GM18519 (cell line): ENCODE measurements around the gene LRRC42.

Experiments used
- ATAC-seq: cut with Tn5 transposase; IDR thresholded peaks from one replicate; pipeline ENCODE4 v1.9.1; 2021; ENCODE audit warnings: mild to moderate bottlenecking, moderate library complexity; ENCODE audit not compliant: unreplicated experiment, low FRiP score

Gene LRRC42

DNA sequence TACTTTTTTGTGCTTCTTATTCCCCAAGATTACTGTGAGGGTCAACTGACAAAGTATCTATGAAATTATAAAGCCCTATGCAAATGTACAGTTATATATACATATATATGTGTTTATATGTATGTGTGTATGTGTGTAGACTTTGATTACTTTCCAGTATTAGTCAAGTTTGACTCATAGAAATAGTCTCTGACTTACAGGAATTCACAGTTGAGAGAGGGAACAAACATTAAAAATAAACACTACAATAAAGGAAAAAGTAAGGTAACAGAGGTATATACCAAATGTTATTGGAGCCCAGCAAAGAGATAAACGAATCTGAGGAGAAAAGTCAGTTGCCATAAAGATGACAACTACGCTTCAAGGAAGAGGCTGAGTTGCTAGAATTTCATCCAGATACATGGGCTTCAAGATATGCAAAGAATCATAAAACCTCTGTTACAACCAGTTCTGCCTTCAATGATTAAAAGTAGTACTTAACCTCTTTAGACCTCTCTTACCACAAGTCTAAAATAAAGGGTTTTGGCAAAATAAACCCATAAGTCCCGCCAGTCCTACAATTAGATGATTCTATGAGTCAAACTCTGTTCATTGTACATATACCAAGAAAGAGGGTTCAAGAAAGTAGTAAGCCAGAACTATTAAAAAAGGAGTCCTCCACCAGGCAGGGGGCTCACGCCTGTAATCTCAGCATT lies 7.9 kb upstream of the LRRC42 start:
- ATAC-seq, result no peak

DNA sequence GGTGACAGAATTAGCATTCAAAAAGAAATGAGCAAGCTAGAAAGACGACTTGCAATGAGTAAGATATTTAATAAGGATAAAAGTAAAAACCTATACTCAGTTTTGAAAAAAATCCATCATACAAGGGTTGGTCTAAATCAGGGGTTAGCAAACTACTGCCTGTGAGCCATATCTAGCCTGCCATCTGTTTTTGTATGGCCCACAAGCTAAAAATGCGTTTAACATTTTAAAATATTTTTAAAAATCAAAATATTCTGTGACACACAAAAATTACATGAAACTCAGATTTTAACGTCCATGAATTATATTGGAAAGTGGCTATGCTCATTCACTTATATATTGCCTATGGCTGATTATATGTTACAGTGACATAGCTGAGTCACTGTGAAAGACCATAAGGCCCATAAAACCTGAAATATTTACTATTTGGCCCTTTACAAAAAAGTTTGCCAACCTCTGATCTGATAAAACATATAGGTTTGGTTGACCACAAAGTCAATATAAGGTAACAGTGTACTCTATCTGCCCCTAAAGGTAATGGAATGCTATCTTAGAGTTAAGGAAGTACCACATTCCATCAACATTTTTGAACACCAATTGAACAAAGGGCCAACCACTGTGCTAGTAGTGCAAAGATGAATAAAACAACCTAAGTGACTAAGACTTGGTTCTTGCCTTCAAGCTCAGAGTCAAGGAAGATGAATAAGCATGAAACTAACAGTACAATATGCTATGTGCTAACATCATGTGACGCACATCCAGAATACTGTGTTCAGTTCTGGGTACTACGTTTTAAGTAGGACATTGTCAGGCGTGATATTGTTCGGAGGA lies 3.8 kb upstream of the LRRC42 start:
- ATAC-seq, result no peak

GRCh38 chr1:53943090-53943489 lies 3.1 kb upstream of the LRRC42 start:
- ATAC-seq, result no peak

DNA sequence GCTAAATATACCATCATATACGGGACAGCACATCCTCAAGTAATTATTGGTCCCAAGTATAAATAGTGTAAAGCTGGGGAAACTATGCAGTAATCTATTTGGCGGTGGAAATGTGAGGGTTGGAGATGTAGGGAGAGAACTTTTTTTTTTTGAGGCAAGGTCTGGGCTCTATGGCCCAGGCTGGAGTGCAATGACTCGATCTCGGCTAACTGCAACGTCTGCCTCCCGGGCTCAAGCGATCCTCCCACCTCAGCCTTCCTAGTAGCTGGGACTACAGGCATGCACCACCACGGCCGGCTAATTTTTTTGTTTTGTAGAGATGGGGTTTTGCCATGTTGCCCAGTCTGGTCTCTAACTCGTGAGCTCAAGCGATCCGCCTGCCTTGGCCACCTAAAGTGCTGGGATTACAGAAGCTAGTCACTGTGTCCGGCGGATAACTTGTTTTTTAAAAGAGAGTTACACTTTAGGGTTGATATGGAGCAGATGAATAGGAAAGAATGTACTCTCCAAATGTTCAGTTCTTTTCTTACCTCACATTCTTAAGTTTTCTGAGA lies 2.6 kb upstream of the LRRC42 start:
- no peak for ATAC-seq

- no peak for ATAC-seq
Measured at GRCh38 chr1:53944469-53945182, 1.5 kb upstream of the LRRC42 start.

DNA sequence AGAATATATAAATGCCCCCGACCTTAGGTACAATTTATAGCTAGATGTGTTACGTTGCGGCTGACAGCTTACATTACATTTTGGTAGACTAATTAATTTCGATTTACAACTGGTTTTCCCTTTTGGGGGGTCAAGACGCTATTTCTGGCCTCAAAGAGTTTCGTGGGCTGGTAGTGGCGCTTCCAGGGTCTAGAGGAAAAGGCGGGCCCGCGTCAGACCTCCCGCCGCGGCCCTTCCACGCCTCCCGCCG lies 1.0 kb upstream of the LRRC42 start:
- ATAC-seq, result no peak

- ATAC-seq, result peak; percentile 47
Measured at GRCh38 chr1:53945433-53946251, 508 bp upstream of the LRRC42 start, which contains the start of gene IFT25. Gene IFT25 (minus strand): TSS chr1:53945699. CDS start chr1:53940082, 5,617 bp downstream.

GRCh38 chr1:53947172-53947907 lies 1.2 kb downstream of the LRRC42 start:
- no peak for ATAC-seq

DNA sequence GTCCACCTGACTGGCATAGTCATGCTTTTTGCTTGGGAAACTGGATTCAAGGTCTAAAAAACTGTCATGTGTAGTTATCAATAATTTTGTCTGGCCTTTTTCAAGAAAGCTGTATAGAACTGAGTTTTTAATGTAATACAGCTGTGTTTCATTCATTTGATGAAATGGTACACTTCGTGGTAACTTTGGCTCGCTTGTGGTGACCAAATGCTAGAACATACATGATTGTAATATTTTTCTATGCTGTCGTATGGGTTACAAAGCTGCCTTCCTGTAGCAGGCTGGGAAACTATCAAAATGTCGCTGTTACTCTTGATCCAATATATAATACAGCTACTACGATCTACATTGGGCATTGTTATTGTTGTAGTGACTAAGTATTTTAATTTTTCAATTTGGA lies 2.1 kb downstream of the LRRC42 start:
- ATAC-seq, result no peak

- ATAC-seq, result no peak
Measured at GRCh38 chr1:53949023-53949990, 3.2 kb downstream of the LRRC42 start.

GRCh38 chr1:53951697-53952096 lies 5.5 kb downstream of the LRRC42 start:
- no peak for ATAC-seq

DNA sequence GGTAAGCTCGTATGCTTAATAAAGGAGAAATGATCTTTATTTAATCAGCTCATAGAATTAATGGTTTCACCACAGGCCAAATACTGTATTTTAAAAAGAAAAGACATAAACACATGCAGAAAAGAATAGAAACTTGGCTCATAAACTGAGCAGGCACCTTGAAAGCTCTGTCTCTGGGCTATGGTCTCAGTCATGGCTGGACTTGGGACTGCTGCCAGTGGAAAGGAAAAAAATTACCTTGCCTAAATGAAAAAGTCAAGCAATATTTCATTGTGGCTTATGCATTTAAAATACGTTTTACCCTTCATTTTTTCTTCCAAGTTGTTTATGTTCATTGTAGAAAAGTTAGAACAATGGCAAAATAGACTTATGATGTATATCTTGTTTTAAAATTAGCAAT lies 8.0 kb downstream of the LRRC42 start:
- ATAC-seq, result no peak

DNA sequence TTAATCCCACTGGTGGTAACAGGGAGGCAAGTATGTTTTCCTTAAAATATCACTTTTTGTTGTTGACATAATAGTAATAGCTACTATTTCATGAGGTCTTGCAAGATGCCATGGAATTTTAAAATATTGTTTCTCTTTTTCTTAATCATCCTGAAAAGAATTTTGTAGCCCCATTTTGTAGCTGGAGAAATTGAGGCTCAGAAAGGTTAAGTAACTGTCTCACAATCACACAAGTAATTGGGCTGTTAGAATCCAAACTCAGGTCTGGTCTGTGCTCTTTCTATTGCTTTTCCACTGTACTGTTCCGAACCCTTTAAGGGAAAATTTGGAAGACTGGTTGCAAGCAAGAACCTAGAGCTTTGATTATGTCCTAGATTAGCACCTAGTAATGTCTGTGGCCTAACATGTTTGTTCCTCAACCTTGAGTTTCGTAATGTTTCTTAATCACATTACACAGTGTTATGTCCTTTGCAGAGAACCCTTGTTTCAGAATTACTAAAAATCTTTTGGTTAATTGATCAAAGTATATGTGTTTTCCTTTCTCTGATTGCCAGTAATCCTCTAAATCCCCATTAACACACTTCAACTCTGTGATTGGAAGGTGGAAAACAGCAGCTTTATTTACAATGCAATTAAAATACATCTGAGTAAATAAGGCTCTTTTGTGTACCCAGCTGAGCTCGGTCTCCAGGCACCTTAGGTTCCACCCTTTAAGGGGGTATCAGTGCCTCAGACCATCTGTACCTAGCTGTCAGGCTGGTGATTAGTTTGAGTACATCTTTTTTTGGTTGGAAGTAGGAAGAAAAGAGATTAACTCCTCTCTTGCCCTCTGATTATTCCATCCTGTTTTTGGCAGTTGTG lies 10.4 kb downstream of the LRRC42 start:
- ATAC-seq, result no peak

- ATAC-seq, result no peak
Measured at GRCh38 chr1:53957194-53957818, 11.2 kb downstream of the LRRC42 start.

GRCh38 chr1:53959664-53960250 lies 13.6 kb downstream of the LRRC42 start:
- ATAC-seq, result no peak

DNA sequence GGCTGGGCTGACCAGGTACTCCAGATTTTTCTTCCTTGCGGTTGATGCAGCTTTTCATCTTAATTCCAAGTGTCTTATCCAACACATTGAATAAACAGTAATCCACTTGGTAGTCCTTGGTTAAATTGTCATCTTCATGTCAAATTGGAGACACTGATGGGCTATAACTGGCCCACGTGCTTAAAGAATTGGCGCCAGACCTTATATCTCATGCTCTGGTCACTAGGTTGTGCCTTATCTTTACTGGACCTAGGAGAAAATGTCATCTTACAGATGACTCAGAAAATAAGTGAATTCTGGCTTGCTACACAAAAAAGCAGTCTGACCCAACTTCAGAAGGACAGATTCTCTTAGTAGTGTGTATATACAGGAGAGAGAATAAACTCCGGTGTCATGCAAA lies 16.2 kb downstream of the LRRC42 start:
- no peak for ATAC-seq

DNA sequence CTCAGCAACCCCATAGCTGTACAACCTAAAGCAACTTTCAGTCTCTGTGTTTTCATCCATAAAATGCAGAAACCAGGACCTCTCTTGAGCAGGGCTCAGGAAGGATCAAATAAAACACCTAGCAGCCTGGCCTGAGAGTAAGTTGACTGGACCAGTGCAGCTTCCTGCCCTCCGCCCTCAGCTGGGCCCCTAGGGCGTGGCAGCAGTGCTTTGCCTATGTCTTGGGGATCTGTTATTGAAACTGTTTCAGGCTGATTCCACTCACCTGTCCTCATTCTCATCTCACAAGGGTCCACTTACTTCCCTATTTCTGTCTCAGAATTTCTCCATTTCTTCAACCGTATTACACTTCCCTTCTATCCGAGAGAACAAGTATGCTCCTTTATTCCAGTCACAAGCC lies 17.3 kb downstream of the LRRC42 start:
- no peak for ATAC-seq
